HG02943 (cell line): Measurements from ENCODE around the gene ADGRG6.

Source experiments
- ATAC-seq: cut with Tn5 transposase; IDR thresholded peaks from one replicate; pipeline ENCODE4 v1.9.1; 2021; ENCODE audit warnings: mild to moderate bottlenecking, low read depth, moderate library complexity; ENCODE audit not compliant: unreplicated experiment

Gene ADGRG6

GRCh38 chr6:142318714-142319113 is 16.9 kb downstream of the ADGRG6 start:
- no peak for ATAC-seq

DNA sequence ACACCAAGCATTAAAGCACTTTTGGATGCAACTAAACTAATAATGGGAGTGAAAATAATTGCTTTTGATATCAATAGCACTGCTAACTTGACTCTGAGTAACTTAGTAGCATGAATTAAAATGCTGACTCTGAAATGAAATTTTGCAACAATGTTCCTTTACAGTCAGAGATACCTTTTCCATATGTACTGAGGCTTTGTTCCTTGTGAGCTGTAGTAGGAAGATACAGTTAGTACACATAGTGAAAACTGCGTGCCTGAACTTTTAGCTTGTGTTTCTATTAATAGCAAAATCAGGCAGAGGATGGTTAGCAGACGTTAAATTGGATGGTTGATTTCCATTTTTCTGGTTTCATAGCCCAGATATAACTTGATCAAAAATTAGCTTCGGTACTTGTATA is 18.6 kb downstream of the ADGRG6 start:
- no peak for ATAC-seq

DNA sequence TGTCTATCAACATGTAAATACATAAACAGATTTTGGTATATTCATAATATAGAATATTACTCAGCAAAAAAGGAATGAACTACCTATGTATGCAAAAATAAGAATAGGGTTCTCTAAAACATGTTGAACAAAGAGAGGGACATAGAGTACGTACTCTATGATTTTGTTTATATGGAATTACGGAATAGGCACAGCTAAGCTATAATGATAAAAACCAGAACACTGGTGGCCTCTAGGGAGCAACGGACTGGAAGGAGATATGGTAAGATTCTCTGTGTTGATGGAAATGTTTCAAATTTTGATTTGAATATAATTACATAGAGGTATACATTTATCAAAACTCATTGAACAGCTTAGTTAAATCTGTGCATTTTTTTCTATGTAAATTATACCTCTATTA is 19.6 kb downstream of the ADGRG6 start:
- no peak for ATAC-seq

DNA sequence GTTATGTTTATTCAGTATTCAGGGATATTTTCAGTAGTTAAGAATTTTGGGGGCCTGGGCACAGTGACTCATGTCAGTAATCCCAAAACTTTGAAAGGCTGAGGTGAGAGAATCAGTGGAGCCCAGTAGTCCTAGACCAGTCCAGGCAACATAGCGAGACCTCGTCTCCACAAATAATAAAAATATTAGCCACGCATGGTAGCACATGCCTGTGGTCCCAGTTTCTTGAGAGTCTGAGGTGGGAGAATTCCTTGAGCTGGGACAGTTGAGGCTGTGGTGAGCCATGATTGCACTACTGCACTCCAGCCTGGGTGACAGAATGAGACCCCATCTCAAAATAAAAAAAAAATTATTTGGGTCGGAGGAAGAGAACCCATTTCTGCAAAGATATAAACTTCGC is 20.3 kb downstream of the ADGRG6 start:
- no peak for ATAC-seq

- ATAC-seq = no peak
Measured at GRCh38 chr6:142322504-142323198, 20.8 kb downstream of the ADGRG6 start.

- no peak for ATAC-seq
Measured at GRCh38 chr6:142323377-142323776, 21.6 kb downstream of the ADGRG6 start.

- no peak for ATAC-seq
Measured at GRCh38 chr6:142324111-142324510, 22.3 kb downstream of the ADGRG6 start.

DNA sequence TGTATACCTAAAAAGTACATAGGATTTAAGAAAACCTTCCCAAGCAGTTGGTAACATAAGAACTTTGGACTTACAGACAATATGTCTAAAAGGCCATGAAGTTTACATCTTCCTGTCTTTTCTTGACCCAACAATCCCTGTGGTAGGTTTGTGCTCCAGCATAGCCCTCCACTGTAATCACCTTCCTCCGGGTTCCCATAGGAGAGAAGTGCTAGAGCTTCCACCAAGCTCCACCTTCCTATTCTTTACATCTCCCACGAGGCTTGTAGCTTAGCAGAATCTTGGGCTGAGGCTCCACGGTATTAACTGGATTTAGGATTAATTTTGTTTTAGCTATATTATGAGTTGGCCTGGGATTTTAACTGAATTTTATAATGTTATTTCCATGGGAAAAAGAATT is 23.3 kb downstream of the ADGRG6 start:
- no peak for ATAC-seq

GRCh38 chr6:142326540-142326939 is 24.7 kb downstream of the ADGRG6 start:
- no peak for ATAC-seq

DNA sequence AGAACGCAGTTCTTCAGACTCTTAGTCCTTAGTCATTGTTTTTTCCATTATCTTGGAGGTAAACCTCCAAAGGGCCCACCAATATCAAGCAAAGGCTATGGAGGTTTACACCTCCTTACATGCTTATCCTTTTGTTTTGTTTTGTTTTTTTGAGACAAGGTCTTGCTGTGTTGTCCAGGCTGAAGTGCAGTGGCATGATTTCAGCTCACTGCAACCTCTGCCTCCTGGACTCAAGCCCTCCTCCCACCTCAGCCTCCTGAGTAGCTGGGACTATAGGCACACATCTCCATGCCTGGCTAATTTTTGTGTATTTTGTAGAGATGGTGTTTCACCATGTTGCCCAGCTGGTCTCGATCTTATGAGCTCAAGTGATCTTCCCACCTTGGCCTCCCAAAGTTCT is 26.3 kb downstream of the ADGRG6 start:
- no peak for ATAC-seq

- ATAC-seq = no peak
Measured at GRCh38 chr6:142329486-142330113, 27.8 kb downstream of the ADGRG6 start.

DNA sequence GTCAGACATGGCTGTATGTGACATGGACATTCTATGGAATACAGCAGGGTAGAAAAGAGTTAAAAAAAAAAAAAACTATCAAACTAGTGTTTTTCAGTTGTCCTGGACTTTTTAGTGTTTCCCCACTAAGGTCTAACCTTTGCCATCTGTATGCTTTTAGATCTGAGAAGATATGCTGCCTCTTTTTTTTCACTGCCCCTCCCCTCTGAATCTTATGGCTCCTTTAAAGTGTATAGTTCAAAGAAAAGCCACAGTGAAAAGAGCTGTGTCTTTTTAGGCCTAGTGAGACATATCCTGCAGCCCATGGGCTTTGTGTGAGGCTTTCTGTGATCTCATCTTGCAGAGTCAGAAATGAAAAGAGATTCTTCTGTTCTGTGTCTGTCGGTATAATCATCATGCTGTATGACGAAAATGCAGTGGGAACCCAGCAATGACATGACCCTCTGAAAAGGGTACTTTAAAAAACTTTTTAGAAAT is 29.3 kb downstream of the ADGRG6 start:
- ATAC-seq = no peak

DNA sequence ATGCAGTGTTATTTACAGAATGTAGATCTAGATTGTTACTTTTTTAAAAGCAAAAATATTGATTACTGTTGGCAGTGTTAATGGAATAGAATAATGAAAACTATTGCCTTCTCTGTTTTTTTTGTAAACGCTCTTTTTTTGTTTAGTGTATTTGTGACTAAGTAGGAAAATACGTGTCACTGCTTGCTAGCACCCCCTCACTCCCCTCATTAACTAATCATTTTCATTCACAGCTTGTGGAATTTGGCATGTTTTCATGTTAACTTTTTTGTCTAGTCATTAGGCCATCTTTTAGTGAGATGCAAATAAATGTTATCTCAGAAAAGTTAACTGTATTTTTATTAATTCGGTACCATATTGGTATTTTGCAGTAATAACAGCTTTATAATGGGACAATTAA is 29.8 kb downstream of the ADGRG6 start:
- no peak for ATAC-seq

DNA sequence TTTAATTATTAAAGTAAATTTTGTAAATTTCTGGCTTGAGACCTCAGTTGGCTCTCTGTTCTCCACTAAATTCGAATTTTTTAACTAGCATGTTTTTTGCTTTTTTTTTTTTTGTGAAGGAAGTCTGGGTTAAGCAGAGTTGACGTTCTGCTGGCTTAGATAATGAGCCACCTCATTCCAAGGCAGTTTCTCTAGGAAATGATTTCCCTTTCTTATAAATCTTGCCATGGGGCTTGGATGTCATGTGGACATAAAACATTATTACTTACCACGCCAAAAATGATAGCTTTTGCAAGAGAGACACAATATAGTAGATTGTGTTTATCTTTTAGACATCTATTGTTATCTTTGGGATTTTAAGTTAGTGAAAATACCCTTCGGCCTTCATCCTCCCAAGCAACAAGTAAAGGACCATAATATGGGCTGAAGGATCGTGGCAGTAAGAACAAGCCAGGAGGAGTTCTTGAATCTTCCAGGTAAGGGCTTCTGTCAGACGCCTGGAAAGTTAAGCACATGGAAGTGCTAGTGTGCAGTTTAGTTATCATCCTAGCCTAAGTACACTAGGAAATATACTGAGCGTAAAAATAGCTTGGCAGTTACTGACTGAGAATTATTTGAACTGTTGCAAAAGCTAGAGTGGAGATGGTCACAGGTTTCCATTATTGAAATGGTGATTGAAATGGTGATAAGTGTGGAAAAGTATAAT is 30.7 kb downstream of the ADGRG6 start:
- no peak for ATAC-seq

DNA sequence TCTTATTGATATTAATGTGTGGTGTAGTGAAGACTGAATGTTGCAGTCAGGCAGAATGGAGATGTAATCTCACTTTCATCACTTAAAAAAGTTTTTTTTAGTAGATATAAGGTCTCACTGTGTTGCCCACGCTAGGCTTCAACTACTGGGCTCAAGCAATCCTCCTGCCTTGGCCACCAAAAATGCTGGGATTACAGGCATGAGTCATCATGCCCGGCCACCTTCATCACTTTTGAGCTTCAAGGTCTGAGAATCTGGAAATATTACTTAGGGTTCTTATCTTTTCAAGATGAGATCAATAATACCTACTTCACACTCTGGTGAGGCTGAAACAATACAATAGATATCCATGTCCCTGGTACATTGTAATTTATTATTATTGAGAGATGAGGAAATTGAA is 31.6 kb downstream of the ADGRG6 start:
- no peak for ATAC-seq

DNA sequence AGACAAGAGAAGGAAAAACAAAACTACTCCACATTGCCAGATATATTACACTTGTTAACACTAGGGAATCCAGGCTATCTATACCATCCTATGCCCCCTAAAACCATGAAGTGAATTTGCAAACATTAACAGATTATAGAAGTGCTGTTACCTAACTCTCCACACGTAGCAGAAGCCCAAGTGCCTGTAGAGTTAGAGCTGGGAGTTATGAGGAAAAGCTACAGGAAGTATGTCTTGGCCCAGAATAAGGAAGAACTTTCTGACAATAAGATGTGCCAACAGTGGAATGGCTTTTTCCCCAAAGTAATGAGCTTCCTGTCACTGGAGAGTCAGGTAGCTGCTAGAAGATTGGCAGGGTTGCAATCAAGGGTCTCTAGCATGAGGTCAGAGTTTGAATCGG is 32.5 kb downstream of the ADGRG6 start:
- ATAC-seq = no peak

- no peak for ATAC-seq
Measured at GRCh38 chr6:142335415-142335814, 33.6 kb downstream of the ADGRG6 start.

DNA sequence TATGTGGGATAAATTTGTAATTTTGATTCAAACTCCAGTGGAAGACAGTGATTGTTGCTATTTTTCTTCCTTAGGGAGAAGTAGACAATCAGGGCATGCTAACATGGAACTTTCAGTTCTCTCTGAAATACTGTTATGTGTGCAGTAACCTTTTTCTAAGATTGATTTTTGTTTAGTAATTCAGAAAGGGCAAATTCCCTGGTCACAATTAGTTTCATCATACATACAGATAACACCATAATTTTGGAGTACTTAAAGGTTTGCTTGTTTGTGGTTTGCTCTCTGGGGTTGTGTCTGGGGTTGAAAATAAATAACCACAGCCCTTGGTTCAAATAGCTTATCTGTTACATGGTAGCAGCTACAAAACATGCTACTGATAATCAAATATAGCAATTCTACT is 34.4 kb downstream of the ADGRG6 start:
- no peak for ATAC-seq

- ATAC-seq = no peak
Measured at GRCh38 chr6:142336787-142337186, 35.0 kb downstream of the ADGRG6 start.

DNA sequence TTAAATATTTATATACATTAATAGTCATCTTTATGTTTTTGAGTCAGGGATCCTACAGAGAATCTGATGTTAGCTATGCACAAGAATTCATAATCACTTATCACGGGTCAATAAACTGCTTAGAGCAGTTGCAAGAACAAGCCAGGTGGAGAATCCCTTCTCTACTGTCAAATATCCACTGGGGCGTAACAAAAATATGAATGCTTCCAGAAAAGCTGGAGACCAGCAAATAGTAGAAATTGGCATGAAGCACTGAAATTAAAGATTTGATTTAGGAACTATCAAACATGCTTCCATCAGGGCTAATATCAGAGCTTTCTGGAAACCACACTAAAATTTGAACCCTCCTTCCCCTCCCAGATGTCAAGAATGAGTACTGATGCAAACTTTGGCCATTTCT is 37.3 kb downstream of the ADGRG6 start:
- ATAC-seq = no peak

GRCh38 chr6:142339968-142340658 is 38.3 kb downstream of the ADGRG6 start:
- no peak for ATAC-seq
